MM.1S (cell line): ENCODE measurements around the gene STMP1.

Source experiments
- DNase-seq: peaks from one replicate; pipeline ENCODE4 v3.0.0-alpha.2; 2015
- H2AFZ ChIP-seq: fragments of 300-600 bp; sonication (generic); 2 replicates; pipeline ENCODE4 v1.6.0; 2016; ENCODE audit warnings: antibody characterized with exemption, low read length
- H3F3A ChIP-seq: fragments of 300-600 bp; sonication (generic); 2 replicates; pipeline ENCODE4 v1.6.1; 2016; ENCODE audit warnings: mild to moderate bottlenecking, antibody characterized with exemption, low read length, moderate library complexity, mixed read lengths; ENCODE audit not compliant: insufficient read depth
- H3K27ac ChIP-seq: fragments of 300-600 bp; sonication (generic); 2 replicates; pipeline ENCODE4 v1.5.1; 2016; ENCODE audit warnings: mild to moderate bottlenecking, low read length
- H3K27me3 ChIP-seq: fragments of 300-600 bp; sonication (generic); replicated peaks from 2 replicates; pipeline ENCODE4 v1.6.0; 2016; ENCODE audit warnings: low read length; ENCODE audit not compliant: insufficient read depth
- H3K36me3 ChIP-seq: fragments of 300-600 bp; sonication (generic); replicated peaks from 2 replicates; pipeline ENCODE4 v1.6.1; 2016; ENCODE audit warnings: mild to moderate bottlenecking, low read length, mixed read lengths; ENCODE audit not compliant: insufficient read depth
- H3K4me1 ChIP-seq: fragments of 300-600 bp; sonication (generic); 2 replicates; pipeline ENCODE4 v1.6.1; 2016; ENCODE audit warnings: low read length, mixed read lengths
- H3K4me2 ChIP-seq: fragments of 300-600 bp; sonication (generic); 2 replicates; pipeline ENCODE4 v1.6.0; 2016; ENCODE audit warnings: low read depth, low read length
- H3K4me3 ChIP-seq: fragments of 300-600 bp; sonication (generic); 2 replicates; pipeline ENCODE4 v1.5.1; 2016; ENCODE audit warnings: low read length, mixed read lengths
- H3K79me2 ChIP-seq: fragments of 300-600 bp; sonication (generic); 2 replicates; pipeline ENCODE4 v1.6.1; 2016; ENCODE audit warnings: mixed run types, low read length, mixed read lengths
- H3K9ac ChIP-seq: fragments of 300-600 bp; sonication (generic); 2 replicates; pipeline ENCODE4 v1.6.1; 2016; ENCODE audit warnings: low read length, mixed read lengths
- H3K9me2 ChIP-seq: fragments of 300-600 bp; sonication (generic); replicated peaks from 2 replicates; pipeline ENCODE4 v1.6.1; 2016; ENCODE audit warnings: mild to moderate bottlenecking, low read length, mixed read lengths; ENCODE audit not compliant: insufficient read depth
- H3K9me3 ChIP-seq: fragments of 300-600 bp; sonication (generic); replicated peaks from 2 replicates; pipeline ENCODE4 v1.6.1; 2016; ENCODE audit warnings: mild to moderate bottlenecking, low read length, mixed read lengths; ENCODE audit not compliant: insufficient read depth
- H4K20me1 ChIP-seq: fragments of 300-600 bp; sonication (generic); 2 replicates; pipeline ENCODE4 v1.6.1; 2016; ENCODE audit warnings: mild to moderate bottlenecking, low read length, moderate library complexity, mixed read lengths; ENCODE audit not compliant: insufficient read depth
- CTCF ChIP-seq: fragments of 300-600 bp; sonication (generic); IDR thresholded peaks from 2 replicates; pipeline ENCODE4 v1.5.1; 2016; ENCODE audit warnings: antibody characterized with exemption, low read length, mixed read lengths
- EZH2 ChIP-seq: fragments of 300-600 bp; sonication (generic); optimal IDR thresholded peaks from 2 replicates; pipeline ENCODE3; 2017; ENCODE audit warnings: low read depth, mild to moderate bottlenecking, antibody characterized with exemption, low read length, mixed read lengths
- EZH2phosphoT487 ChIP-seq: fragments of 300-600 bp; sonication (generic); IDR thresholded peaks from 2 replicates; pipeline ENCODE4 v1.6.1; 2018; ENCODE audit warnings: antibody characterized with exemption, low read length

The STMP1 gene

GRCh38 chr7:135718219-135718618, 55.9 kb downstream of the STMP1 start:
- Histone ChIP-seq H3K4me3 (no peak overlapping the region), H4K20me1 (no peaks in the 10 kb centered on the region), H3K36me3 (no peaks in the 10 kb centered on the region), H3K9ac (no peak overlapping the region), H3K9me3 (no peaks in the 10 kb centered on the region), H3K27me3 (no peaks in the 10 kb centered on the region), H2AFZ (no peak overlapping the region), H3K4me2 (no peak overlapping the region), H3K9me2 (no peaks in the 10 kb centered on the region), H3F3A (no peaks in the 10 kb centered on the region), H3K4me1 (no peaks in the 10 kb centered on the region), H3K27ac (no peak overlapping the region), H3K79me2 (no peaks in the 10 kb centered on the region)
- no peak for DNase-seq
- no peak for TF ChIP-seq CTCF
- no peak for TF ChIP-seq EZH2

- no peak for TF ChIP-seq CTCF
- TF ChIP-seq EZH2phosphoT487, result no peak
- no peak for TF ChIP-seq EZH2
- no peak for DNase-seq
- Histone ChIP-seq H3F3A (no peaks in the 10 kb centered on the region), H3K27me3 (no peaks in the 10 kb centered on the region), H2AFZ (no peak overlapping the region), H3K4me2 (no peak overlapping the region), H3K79me2 (no peaks in the 10 kb centered on the region), H3K9me2 (no peaks in the 10 kb centered on the region), H3K27ac (no peak overlapping the region), H4K20me1 (no peaks in the 10 kb centered on the region), H3K4me1 (no peaks in the 10 kb centered on the region), H3K9ac (no peak overlapping the region), H3K9me3 (no peaks in the 10 kb centered on the region), H3K36me3 (no peaks in the 10 kb centered on the region), H3K4me3 (no peak overlapping the region)
Observed at GRCh38 chr7:135718794-135719437, 56.6 kb downstream of the STMP1 start.

GRCh38 chr7:135719688-135720087, 57.4 kb downstream of the STMP1 start:
- H3K4me2 ChIP-seq, result no peak overlapping the region
- no peaks in the 10 kb centered on the region for H3K9me3 ChIP-seq
- H3K4me3 ChIP-seq, result no peak overlapping the region
- no peak for DNase-seq
- no peaks in the 10 kb centered on the region for H3K79me2 ChIP-seq
- H3K4me1 ChIP-seq, result no peaks in the 10 kb centered on the region
- no peaks in the 10 kb centered on the region for H3K9me2 ChIP-seq
- TF ChIP-seq EZH2 (no peak), CTCF (no peak), EZH2phosphoT487 (no peak)
- H3K36me3 ChIP-seq, result no peaks in the 10 kb centered on the region
- H2AFZ ChIP-seq, result no peak overlapping the region
- no peaks in the 10 kb centered on the region for H3F3A ChIP-seq
- no peaks in the 10 kb centered on the region for H3K27me3 ChIP-seq
- H3K27ac ChIP-seq, result no peak overlapping the region
- no peak overlapping the region for H3K9ac ChIP-seq
- no peaks in the 10 kb centered on the region for H4K20me1 ChIP-seq
